H1 (cell line): ENCODE measurements around the gene L3MBTL1. TPM values are rescaled to one million over a fixed set of nuclear protein-coding genes. Genes with fewer than 3 reads are reported as not detected.

Source experiments
- CTCF ChIA-PET: fragments of 300-600 bp; sonication (Branson Sonifier 250); formaldehyde crosslinking; loops from one replicate; lab custom pipeline; 2021; ENCODE audit not compliant: partially characterized antibody; lab: Charles Lee
- POLR2A ChIA-PET: fragments of 300-600 bp; sonication (Branson Sonifier 250); formaldehyde crosslinking; loops from one replicate; lab custom pipeline; 2021; ENCODE audit warnings: inconsistent platforms; ENCODE audit not compliant: partially characterized antibody; lab: Charles Lee
- DNase-seq, 2 experiments: peaks; one replicate each; pipeline versions ENCODE4 v3.0.0 to v3.0.0-alpha.2; 2010 to 2022; ENCODE audit warnings: low spot score in 2 of 2, low read depth in 1 of 2, mixed read lengths in 1 of 2
- FAIRE-seq: peaks from 2 replicates; lab custom pipeline; 2011; peaks lifted over from hg19 to GRCh38; lab: Jason Lieb, UNC
- H2AFZ ChIP-seq: 2 replicates; pipeline ENCODE4 v1.8.1; 2012; ENCODE audit warnings: low read length, inconsistent platforms
- H2AK5ac ChIP-seq: 2 replicates; pipeline ENCODE4 v1.6.1; 2013; ENCODE audit warnings: low read depth, low read length
- H2BK120ac ChIP-seq: replicated peaks from 2 replicates; pipeline ENCODE3; 2013; ENCODE audit warnings: low read depth, low read length, inconsistent platforms
- H2BK12ac ChIP-seq: 2 replicates; pipeline ENCODE4 v1.6.1; 2013; ENCODE audit warnings: low read depth, low read length
- H2BK15ac ChIP-seq: 2 replicates; pipeline ENCODE4 v1.6.1; 2013; ENCODE audit warnings: low read length
- H2BK20ac ChIP-seq: 2 replicates; pipeline ENCODE4 v1.6.1; 2013; ENCODE audit warnings: low read length
- H2BK5ac ChIP-seq: 2 replicates; pipeline ENCODE4 v1.6.1; 2013; ENCODE audit warnings: low read depth, low read length
- H3K14ac ChIP-seq: 2 replicates; pipeline ENCODE4 v1.6.1; 2013; ENCODE audit warnings: inconsistent platforms; ENCODE audit not compliant: insufficient read length
- H3K18ac ChIP-seq: 2 replicates; pipeline ENCODE4 v1.6.1; 2013; ENCODE audit warnings: low read length; ENCODE audit errors: extremely low read depth
- H3K23ac ChIP-seq: 2 replicates; pipeline ENCODE4 v1.6.1; 2013; ENCODE audit warnings: inconsistent platforms; ENCODE audit not compliant: insufficient read length
- H3K23me2 ChIP-seq: 2 replicates; pipeline ENCODE4 v1.6.1; 2013; ENCODE audit warnings: low read depth, low read length
- H3K27ac ChIP-seq: 2 replicates; pipeline ENCODE4 v1.6.1; 2011; ENCODE audit warnings: low read depth, low read length, inconsistent platforms
- H3K27me3 ChIP-seq, 4 experiments: replicated peaks in 1 of 4; 1 replicate in 1 of 4; 2 replicates in 3 of 4; pipeline versions ENCODE4 v1.6.1 to v1.8.1; 2011 to 2013; ENCODE audit warnings: low read length in 3 of 4, mild to moderate bottlenecking in 3 of 4, inconsistent platforms in 2 of 4, mixed read lengths in 2 of 4, moderate library complexity in 1 of 4; ENCODE audit not compliant: control insufficient read depth in 3 of 4, insufficient read depth in 3 of 4; ENCODE audit errors: extremely low read depth in 1 of 4
- H3K36me3 ChIP-seq, 4 experiments: 2 replicates each; pipeline versions ENCODE4 v1.6.1 to v1.8.1; 2011 to 2013; ENCODE audit warnings: mild to moderate bottlenecking in 4 of 4, low read length in 3 of 4, moderate library complexity in 2 of 4, control low read depth in 1 of 4, inconsistent platforms in 1 of 4; ENCODE audit not compliant: insufficient read depth in 4 of 4, control insufficient read depth in 2 of 4
- H3K4ac ChIP-seq: replicated peaks from 2 replicates; pipeline ENCODE3; 2013; ENCODE audit warnings: low read length, low read depth, mixed read lengths, inconsistent platforms; ENCODE audit not compliant: insufficient read length
- H3K4me1 ChIP-seq, 4 experiments: replicated peaks in 1 of 4; 1 replicate in 1 of 4; 2 replicates in 3 of 4; pipeline versions ENCODE4 v1.6.1 to v1.8.1; 2011 to 2013; ENCODE audit warnings: low read length in 3 of 4, inconsistent platforms in 2 of 4, mixed read lengths in 1 of 4; ENCODE audit not compliant: insufficient read depth in 4 of 4, control insufficient read depth in 3 of 4
- H3K4me2 ChIP-seq, 2 experiments: 2 replicates each; pipeline versions ENCODE4 v1.6.1 to v1.8.1; 2011 to 2013; ENCODE audit warnings: low read depth in 2 of 2, low read length in 2 of 2, control low read depth in 1 of 2, inconsistent platforms in 1 of 2, mild to moderate bottlenecking in 1 of 2; ENCODE audit not compliant: insufficient read depth in 1 of 2
- H3K4me3 ChIP-seq, 4 experiments: fragments of 200-600, 300-600 bp in 1 of 4; sonication (generic), shearing (Covaris generic), sonication (Bioruptor Twin) in 1 of 4; 2 replicates each; pipeline versions ENCODE4 v1.5.1 to v1.8.1; 2011 to 2016; ENCODE audit warnings: low read length in 4 of 4, low read depth in 3 of 4, control low read depth in 2 of 4, inconsistent platforms in 2 of 4, mild to moderate bottlenecking in 2 of 4, mixed read lengths in 1 of 4, moderate library complexity in 1 of 4; ENCODE audit not compliant: insufficient read depth in 2 of 4; ENCODE audit errors: extremely low read depth in 1 of 4
- H3K56ac ChIP-seq: replicated peaks from 2 replicates; pipeline ENCODE3; 2013; ENCODE audit warnings: low read depth, mild to moderate bottlenecking, mixed read lengths, low read length, inconsistent platforms; ENCODE audit not compliant: insufficient read length
- H3K79me1 ChIP-seq: 2 replicates; pipeline ENCODE4 v1.6.1; 2013; ENCODE audit warnings: low read depth, low read length, control low read depth
- H3K79me2 ChIP-seq, 2 experiments: 2 replicates each; pipeline versions ENCODE4 v1.6.1 to v1.8.1; 2012 to 2013; ENCODE audit warnings: low read length in 2 of 2, mild to moderate bottlenecking in 2 of 2, inconsistent platforms in 1 of 2; ENCODE audit not compliant: insufficient read depth in 2 of 2, control insufficient read depth in 1 of 2
- H3K9ac ChIP-seq, 4 experiments: replicated peaks in 1 of 4; 1 replicate in 1 of 4; 2 replicates in 3 of 4; pipeline versions ENCODE4 v1.6.1 to v1.8.1; 2011 to 2013; ENCODE audit warnings: low read depth in 3 of 4, low read length in 3 of 4, control low read depth in 2 of 4, mild to moderate bottlenecking in 2 of 4, moderate library complexity in 2 of 4, inconsistent platforms in 1 of 4; ENCODE audit errors: extremely low read depth in 1 of 4
- H3K9me3 ChIP-seq, 2 experiments: 2 replicates each; pipeline versions ENCODE4 v1.6.1 to v1.8.1; 2012 to 2013; ENCODE audit warnings: mild to moderate bottlenecking in 2 of 2, moderate library complexity in 2 of 2, control low read depth in 1 of 2, inconsistent platforms in 1 of 2, low read depth in 1 of 2, low read length in 1 of 2, mixed read lengths in 1 of 2; ENCODE audit not compliant: insufficient read depth in 2 of 2
- H4K20me1 ChIP-seq, 2 experiments: replicated peaks in 1 of 2; 2 replicates each; pipeline versions ENCODE3 to v1.8.1; 2011 to 2013; ENCODE audit warnings: inconsistent platforms in 2 of 2, low read length in 2 of 2, mild to moderate bottlenecking in 1 of 2; ENCODE audit not compliant: insufficient read depth in 2 of 2, control insufficient read depth in 1 of 2
- H4K5ac ChIP-seq: 2 replicates; pipeline ENCODE4 v1.6.1; 2013; ENCODE audit warnings: low read length, low read depth, mixed read lengths, inconsistent platforms; ENCODE audit not compliant: insufficient read length
- H4K8ac ChIP-seq: 2 replicates; pipeline ENCODE4 v1.8.0; 2013; ENCODE audit warnings: mild to moderate bottlenecking, moderate library complexity, low read length, inconsistent platforms; ENCODE audit not compliant: insufficient read depth; ENCODE audit errors: extremely low read depth
- H4K91ac ChIP-seq: replicated peaks from 2 replicates; pipeline ENCODE3; 2013; ENCODE audit warnings: low read length, mixed read lengths, inconsistent platforms; ENCODE audit not compliant: insufficient read length
- EGR1 ChIP-seq: IDR thresholded peaks from 2 replicates; pipeline ENCODE4 v1.6.1; 2011; ENCODE audit warnings: low read depth, low read length, borderline replicate concordance
- WGBS, 2 experiments: shearing (Covaris generic) in 1 of 2; methylation state at CpG; one replicate each; pipeline versions ENCODE4 v1.1.6 to v1.1.7; 2013 to 2015; ENCODE audit warnings: low lambda C conversion rate in 2 of 2, mixed read lengths in 2 of 2, inconsistent platforms in 1 of 2, low coverage in 1 of 2, missing lambda C conversion rate in 1 of 2; ENCODE audit not compliant: insufficient replicate concordance in 2 of 2, insufficient coverage in 1 of 2, insufficient read length in 1 of 2; ENCODE audit errors: extremely low coverage in 1 of 2, missing lambda C conversion rate in 1 of 2; 5-methylcytosine and 5-hydroxymethylcytosine counted together
- polyA plus RNA-seq, 7 experiments: library from polyadenylated mRNA; depleted of rRNA in 3 of 7; stranded (reverse) in 5 of 7; unstranded in 2 of 7; fragments of >200 nt in 5 of 7; fragments of 200-250 nt in 2 of 7; gene quantifications; 1 replicate in 5 of 7; 2 replicates in 1 of 7; 4 replicates in 1 of 7; pipeline versions ENCODE4 v1.2.1 to v1.2.3, GENCODE V29; 2011 to 2013; ENCODE audit warnings: missing spikeins in 2 of 7, mixed read lengths in 2 of 7
- total RNA-seq: library from RNA; stranded (reverse); fragmentation: NEBNext Ultra II Directional; extraction: Animal tissue kit (Norgen Biotek cat#: 25700); gene quantifications from 2 replicates; pipeline ENCODE4 v1.2.1, GENCODE V29; 2021

Gene L3MBTL1
- total and polyA plus RNA-seq, 2 of the 8 experiments (the other 6 are each of a cell fraction or from before 2014, with no cell fraction given): 11.9 to 17.0 TPM

DNA sequence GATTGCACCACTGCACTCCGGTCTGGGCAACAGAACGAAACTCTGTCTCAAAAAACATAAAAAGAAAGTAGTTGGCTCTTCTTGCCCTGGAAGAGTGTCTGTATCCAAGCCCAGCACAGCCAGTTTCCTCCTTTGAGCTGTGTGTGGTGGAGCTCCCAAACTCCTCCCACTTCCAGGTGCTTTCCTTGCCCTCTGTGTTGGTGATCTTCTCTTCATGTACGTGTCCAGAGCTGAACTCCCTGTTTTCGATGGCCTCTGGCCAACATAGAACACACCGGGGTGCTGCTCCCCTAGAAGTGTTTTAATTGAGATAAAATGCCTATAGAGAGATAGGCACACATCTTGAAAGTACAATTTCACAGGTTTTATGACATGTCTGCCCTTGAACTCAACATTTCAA lies 34.7 kb downstream of the L3MBTL1 start:
- ChIA-PET POLR2A (no interaction called here), CTCF (no interaction called here)
- H3K27me3 ChIP-seq: no peaks in the 10 kb centered on the region
- no peaks in the 10 kb centered on the region for H3K23me2 ChIP-seq
- no peak overlapping the region for H4K8ac ChIP-seq
- peaks cover under 1 to 2% of the 10 kb centered on the region in 2 experiments for H4K20me1 ChIP-seq
- H2BK15ac ChIP-seq: no peak overlapping the region
- no peaks in the 10 kb centered on the region for H3K79me2 ChIP-seq
- no peak for DNase-seq
- no peak overlapping the region for H2AFZ ChIP-seq
- no peak overlapping the region for H2AK5ac ChIP-seq
- no peak overlapping the region for H3K4me2 ChIP-seq
- no peak overlapping the region for H3K4me3 ChIP-seq
- no peak overlapping the region for H3K4ac ChIP-seq
- no peak overlapping the region for H4K91ac ChIP-seq
- H2BK5ac ChIP-seq: no peak overlapping the region
- 90% methylated on average over 5 of the region's 5 CpGs; no CpG with 5 or more reads in 1 of the 2 experiments for WGBS, 2 experiments
- FAIRE-seq: no peak
- H3K9me3 ChIP-seq: peaks cover 0 to 1% of the 10 kb centered on the region in 2 experiments; a peak in 1 of 4 replicates
- no peak overlapping the region for H2BK20ac ChIP-seq
- no peaks in the 10 kb centered on the region for H3K4me1 ChIP-seq
- H3K14ac ChIP-seq: no peak overlapping the region
- no peak overlapping the region for H4K5ac ChIP-seq
- H3K18ac ChIP-seq: no peak overlapping the region
- no peak overlapping the region for H2BK12ac ChIP-seq
- peaks cover 0 to 9% (median 4%) of the 10 kb centered on the region in 4 experiments; a peak in 6 of 8 replicates for H3K36me3 ChIP-seq
- no peak overlapping the region for H3K27ac ChIP-seq
- no peak overlapping the region for H3K56ac ChIP-seq
- H2BK120ac ChIP-seq: no peak overlapping the region
- H3K23ac ChIP-seq: no peak overlapping the region
- no peaks in the 10 kb centered on the region for H3K79me1 ChIP-seq
- no peak overlapping the region for H3K9ac ChIP-seq
- TF ChIP-seq EGR1: no peak
